ENCODE data around the gene RANBP3L. TPM values are rescaled to one million over a fixed set of nuclear protein-coding genes. Genes with fewer than 3 reads are reported as not detected.

Gene RANBP3L
- total and polyA plus RNA-seq, 9 of the 15 experiments (the other 6 are each of a cell fraction or from before 2014, with no cell fraction given): 0.01 to 0.06 TPM; not detected in 7

GRCh38 chr5:36240779-36241630, 60.7 kb downstream of the RANBP3L start (continued):
- peak; percentile 51 for TF ChIP-seq TAF1 (IDR thresholded peaks at IDR 0.05; ENCODE audit: control insufficient read depth, extremely low read depth, insufficient read depth, low read length, severe bottlenecking)
- TF ChIP-seq, protein P1, sequence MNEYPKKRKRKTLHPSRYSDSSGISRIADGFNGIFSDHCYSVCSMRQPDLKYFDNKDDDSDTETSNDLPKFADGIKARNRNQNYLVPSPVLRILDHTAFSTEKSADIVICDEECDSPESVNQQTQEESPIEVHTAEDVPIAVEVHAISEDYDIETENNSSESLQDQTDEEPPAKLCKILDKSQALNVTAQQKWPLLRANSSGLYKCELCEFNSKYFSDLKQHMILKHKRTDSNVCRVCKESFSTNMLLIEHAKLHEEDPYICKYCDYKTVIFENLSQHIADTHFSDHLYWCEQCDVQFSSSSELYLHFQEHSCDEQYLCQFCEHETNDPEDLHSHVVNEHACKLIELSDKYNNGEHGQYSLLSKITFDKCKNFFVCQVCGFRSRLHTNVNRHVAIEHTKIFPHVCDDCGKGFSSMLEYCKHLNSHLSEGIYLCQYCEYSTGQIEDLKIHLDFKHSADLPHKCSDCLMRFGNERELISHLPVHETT (CRISPR knock-in tag; conservative IDR thresholded peaks at IDR 0.05 in 1 of 2, IDR thresholded peaks at IDR 0.05 in 1 of 2): no peak
- no peak for TF ChIP-seq ZNF696 (CRISPR knock-in tag; conservative IDR thresholded peaks at IDR 0.05)
- no peak for TF ChIP-seq POLR2H (tag; IDR thresholded peaks at IDR 0.05; ENCODE audit: low read depth)
- no peak for TF ChIP-seq SNRNP70 (optimal IDR thresholded peaks at IDR 0.05; ENCODE audit: low read depth, low read length)
- TF ChIP-seq ESRRA (IDR thresholded peaks at IDR 0.05; ENCODE audit: borderline replicate concordance, low read depth): no peak
- peak; percentile 79 for TF ChIP-seq POLR2A (conservative IDR thresholded peaks at IDR 0.05)
- no peak for TF ChIP-seq SMAD2 (IDR thresholded peaks at IDR 0.05; ENCODE audit: low read depth, low read length)
- no peak for TF ChIP-seq STAG1 (CRISPR knock-in tag; IDR thresholded peaks at IDR 0.05; ENCODE audit: borderline replicate concordance)
- no peak for TF ChIP-seq PURB (CRISPR knock-in tag; IDR thresholded peaks at IDR 0.05; ENCODE audit: low read depth)
- no peak for TF ChIP-seq ZNF3 (CRISPR knock-in tag; IDR thresholded peaks at IDR 0.05)
- no peak for TF ChIP-seq GTF2B (IDR thresholded peaks at IDR 0.05; ENCODE audit: extremely low read depth, insufficient read length)
- 0 out of 2 replicates have a peak, but pooled peaks have one; percentile 51 for TF ChIP-seq TGIF2 (CRISPR knock-in tag; IDR thresholded peaks at IDR 0.05)
- TF ChIP-seq ZNF232 (CRISPR knock-in tag; IDR thresholded peaks at IDR 0.05): no peak
- peak in 1 of 3 experiments; percentile 61 for TF ChIP-seq YY1 (IDR thresholded peaks at IDR 0.05; ENCODE audit: borderline replicate concordance in 1 of 3, control insufficient read depth in 1 of 3, extremely low read depth in 1 of 3, insufficient read depth in 3 of 3, insufficient read length in 1 of 3, insufficient replicate concordance in 2 of 3, low read depth in 1 of 3, low read length in 2 of 3)
- no peak for TF ChIP-seq BCL6 (CRISPR knock-in tag; IDR thresholded peaks at IDR 0.05)
- 0 out of 2 replicates have a peak, but pooled peaks have one; percentile 72 for TF ChIP-seq RFX7 (CRISPR knock-in tag; IDR thresholded peaks at IDR 0.05)
- TF ChIP-seq NCOA2 (IDR thresholded peaks at IDR 0.05; ENCODE audit: partially characterized antibody in 2 of 2): no peak
- TF ChIP-seq RBM22 (IDR thresholded peaks at IDR 0.05; ENCODE audit: low read depth, low read length, poor library complexity, severe bottlenecking): peak; percentile 55
- TF ChIP-seq, protein P2, sequence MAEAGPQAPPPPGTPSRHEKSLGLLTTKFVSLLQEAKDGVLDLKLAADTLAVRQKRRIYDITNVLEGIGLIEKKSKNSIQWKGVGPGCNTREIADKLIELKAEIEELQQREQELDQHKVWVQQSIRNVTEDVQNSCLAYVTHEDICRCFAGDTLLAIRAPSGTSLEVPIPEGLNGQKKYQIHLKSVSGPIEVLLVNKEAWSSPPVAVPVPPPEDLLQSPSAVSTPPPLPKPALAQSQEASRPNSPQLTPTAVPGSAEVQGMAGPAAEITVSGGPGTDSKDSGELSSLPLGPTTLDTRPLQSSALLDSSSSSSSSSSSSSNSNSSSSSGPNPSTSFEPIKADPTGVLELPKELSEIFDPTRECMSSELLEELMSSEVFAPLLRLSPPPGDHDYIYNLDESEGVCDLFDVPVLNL (CRISPR knock-in tag; IDR thresholded peaks at IDR 0.05; ENCODE audit: low read depth): no peak
- no peak for TF ChIP-seq ZNF354B (CRISPR knock-in tag; IDR thresholded peaks at IDR 0.05)
- peak; percentile 46; the same call in 1 of the 2 replicates for TF ChIP-seq CXXC5 (CRISPR knock-in tag; IDR thresholded peaks at IDR 0.05)
- TF ChIP-seq NR2C1 (IDR thresholded peaks at IDR 0.05): no peak
- no peak for TF ChIP-seq NR2C1 (tag; IDR thresholded peaks at IDR 0.05)

Measured in K562 (cell line).